Activated naive CD4-positive, alpha-beta T cell treated with anti-CD3 and anti-CD28 coated beads, Interleukin-2, amount 50 U/mL, for 24 hours (primary cell): ENCODE measurements around the gene CAPN2.
A peak's percentile ranks its signal among the peaks of the same experiment; 100 is the strongest.

Experiments used
- H3K27ac Mint-ChIP-seq: one replicate; pipeline ENCODE4 v1.8.0; 2021; ENCODE audit warnings: mild to moderate bottlenecking, mixed read lengths
- H3K27me3 Mint-ChIP-seq: one replicate; pipeline ENCODE4 v1.8.0; 2021; ENCODE audit warnings: mixed read lengths
- H3K36me3 Mint-ChIP-seq: one replicate; pipeline ENCODE4 v1.8.0; 2021; ENCODE audit warnings: mixed read lengths
- H3K4me1 Mint-ChIP-seq: one replicate; pipeline ENCODE4 v1.8.0; 2021; ENCODE audit warnings: mixed read lengths
- H3K4me3 Mint-ChIP-seq: one replicate; pipeline ENCODE4 v1.8.0; 2021; ENCODE audit warnings: mild to moderate bottlenecking, mixed read lengths
- H3K9me3 Mint-ChIP-seq: one replicate; pipeline ENCODE4 v1.8.0; 2021; ENCODE audit warnings: mixed read lengths

The CAPN2 gene

GRCh38 chr1:223695014-223695548, 17.3 kb upstream of the CAPN2 start:
- Mint-ChIP-seq H3K27ac (no peak overlapping the region), H3K4me3 (no peak overlapping the region), H3K36me3 (no peaks in the 10 kb centered on the region), H3K9me3 (no peaks in the 10 kb centered on the region), H3K4me1 (peaks cover 12% of the 10 kb centered on the region), H3K27me3 (no peaks in the 10 kb centered on the region)

GRCh38 chr1:223695941-223696340, 16.4 kb upstream of the CAPN2 start:
- Mint-ChIP-seq H3K9me3 (no peaks in the 10 kb centered on the region), H3K4me1 (peaks cover 18% of the 10 kb centered on the region), H3K27ac (no peak overlapping the region), H3K27me3 (no peaks in the 10 kb centered on the region), H3K36me3 (no peaks in the 10 kb centered on the region), H3K4me3 (no peak overlapping the region)

GRCh38 chr1:223700388-223700918, 11.9 kb upstream of the CAPN2 start:
- no peaks in the 10 kb centered on the region for H3K36me3 Mint-ChIP-seq
- H3K27me3 Mint-ChIP-seq, result no peaks in the 10 kb centered on the region
- no peaks in the 10 kb centered on the region for H3K9me3 Mint-ChIP-seq
- H3K27ac Mint-ChIP-seq, result peak overlapping the region; percentile 10
- H3K4me3 Mint-ChIP-seq, result no peak overlapping the region
- peaks cover 45% of the 10 kb centered on the region for H3K4me1 Mint-ChIP-seq

DNA sequence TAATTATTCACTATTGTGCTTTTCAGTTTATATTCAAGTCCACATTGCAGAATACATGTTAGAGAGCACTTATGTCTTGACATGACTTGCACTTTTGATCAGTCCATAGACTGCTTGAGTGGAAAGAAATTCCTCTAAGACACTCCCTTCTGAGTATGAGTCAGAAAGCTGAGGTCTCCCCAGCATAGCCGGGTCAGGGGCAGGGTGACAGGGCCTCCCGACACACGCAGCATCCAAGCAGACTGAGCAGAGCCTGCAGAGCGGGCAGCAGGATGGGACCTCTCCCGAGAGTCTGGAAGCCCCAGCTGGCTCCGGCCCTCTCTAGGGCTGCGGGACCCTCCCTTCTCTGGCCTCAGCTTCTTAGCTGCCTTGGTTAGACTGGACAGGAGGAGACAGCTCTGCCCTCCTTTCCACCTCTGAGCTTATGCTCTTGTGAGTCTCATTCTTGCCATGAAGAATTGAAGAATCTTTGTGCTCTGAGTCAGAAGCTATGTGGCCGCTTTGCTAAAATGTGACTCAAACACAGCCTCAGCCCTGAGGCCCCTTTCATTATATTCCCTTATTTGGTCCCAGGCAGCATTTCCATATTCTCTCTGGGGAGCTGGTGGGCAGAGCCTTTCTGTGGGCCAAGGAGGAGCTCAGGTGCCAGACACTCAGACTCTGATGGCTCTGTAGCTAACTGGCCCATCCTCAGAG, 11.2 kb upstream of the CAPN2 start:
- Mint-ChIP-seq H3K27ac (peak overlapping the region; percentile 82), H3K9me3 (no peaks in the 10 kb centered on the region), H3K4me3 (peak overlapping the region; percentile 59), H3K36me3 (no peaks in the 10 kb centered on the region), H3K4me1 (peaks cover 45% of the 10 kb centered on the region), H3K27me3 (no peaks in the 10 kb centered on the region)

DNA sequence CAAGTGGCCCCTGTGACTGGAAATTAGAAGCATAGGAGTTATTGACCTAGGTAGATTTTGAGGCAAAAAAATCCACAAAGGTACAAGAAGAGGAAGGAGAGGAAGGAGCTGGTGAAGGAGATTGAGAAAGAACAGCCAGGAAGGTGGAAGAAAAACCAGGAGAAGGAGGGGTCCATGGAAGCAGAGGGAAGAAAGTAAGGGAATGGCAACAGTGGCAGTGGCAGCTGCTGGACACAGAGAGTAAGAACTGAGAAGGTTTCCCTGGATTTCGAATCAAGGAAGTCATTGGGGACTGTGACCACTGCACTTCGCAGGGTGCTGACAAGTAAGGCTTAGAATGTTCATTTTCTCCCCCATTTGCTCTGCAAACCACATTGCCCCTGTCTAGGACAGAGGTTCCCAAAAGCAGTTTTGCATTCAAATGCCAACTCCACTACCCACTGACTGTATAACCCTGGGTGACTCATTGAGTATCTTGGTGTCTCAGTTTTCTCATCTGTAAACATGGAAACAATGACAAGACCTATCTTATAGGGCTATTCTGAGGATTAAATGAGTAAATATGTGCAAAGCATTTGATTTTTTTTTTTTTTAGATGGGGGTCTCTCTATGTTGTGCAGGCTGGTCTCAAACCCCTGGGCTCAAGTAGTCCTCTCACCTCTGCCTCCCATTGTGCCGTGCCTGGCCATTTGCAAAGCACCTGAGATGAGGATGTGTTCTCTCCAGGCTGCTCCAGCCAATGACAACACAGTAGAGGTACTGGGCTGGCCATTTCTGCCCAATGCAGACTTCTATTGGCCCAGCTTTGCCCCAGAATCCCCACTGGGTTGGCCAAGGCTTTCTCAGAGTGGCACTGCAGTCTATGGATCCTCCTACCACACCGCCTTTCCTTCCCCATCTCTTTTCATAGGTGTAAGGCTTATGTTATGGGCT, 9.3 kb upstream of the CAPN2 start:
- Mint-ChIP-seq H3K27ac (peak overlapping the region; percentile 53), H3K27me3 (no peaks in the 10 kb centered on the region), H3K36me3 (no peaks in the 10 kb centered on the region), H3K9me3 (no peaks in the 10 kb centered on the region), H3K4me3 (peak overlapping the region; percentile 24), H3K4me1 (peaks cover 48% of the 10 kb centered on the region)

DNA sequence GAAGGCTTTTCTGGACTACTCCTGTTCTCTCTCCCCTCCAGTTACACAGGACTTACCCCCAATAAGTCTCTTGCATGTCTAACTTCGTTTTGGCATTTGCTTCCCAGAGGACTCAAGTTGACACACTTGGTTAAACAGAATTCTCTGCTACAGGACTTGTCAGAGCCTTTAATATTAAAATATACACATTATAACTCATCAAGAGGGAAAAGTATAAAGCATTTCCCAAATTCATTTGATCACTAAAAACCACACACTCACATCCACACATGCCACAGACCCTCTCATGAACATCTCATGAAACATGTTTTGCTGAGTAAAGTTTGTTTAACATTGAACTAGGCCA, 8.7 kb upstream of the CAPN2 start:
- no peaks in the 10 kb centered on the region for H3K27me3 Mint-ChIP-seq
- no peak overlapping the region for H3K4me3 Mint-ChIP-seq
- H3K9me3 Mint-ChIP-seq, result no peaks in the 10 kb centered on the region
- no peak overlapping the region for H3K27ac Mint-ChIP-seq
- H3K4me1 Mint-ChIP-seq, result peaks cover 43% of the 10 kb centered on the region
- no peaks in the 10 kb centered on the region for H3K36me3 Mint-ChIP-seq

- Mint-ChIP-seq H3K36me3 (no peaks in the 10 kb centered on the region), H3K27ac (no peak overlapping the region), H3K4me1 (peaks cover 42% of the 10 kb centered on the region), H3K9me3 (no peaks in the 10 kb centered on the region), H3K4me3 (no peak overlapping the region), H3K27me3 (no peaks in the 10 kb centered on the region)
These were observed 7.1 kb upstream of the CAPN2 start for GRCh38 chr1:223704921-223705878.

- Mint-ChIP-seq H3K27me3 (no peaks in the 10 kb centered on the region), H3K4me3 (no peak overlapping the region), H3K4me1 (peaks cover 43% of the 10 kb centered on the region), H3K36me3 (no peaks in the 10 kb centered on the region), H3K9me3 (no peaks in the 10 kb centered on the region), H3K27ac (peak overlapping the region; percentile 19)
These were observed 6.0 kb upstream of the CAPN2 start for GRCh38 chr1:223706077-223706973.

- Mint-ChIP-seq H3K9me3 (no peaks in the 10 kb centered on the region), H3K27me3 (no peaks in the 10 kb centered on the region), H3K4me1 (peaks cover 44% of the 10 kb centered on the region), H3K27ac (peak overlapping the region; percentile 88), H3K4me3 (no peak overlapping the region), H3K36me3 (no peaks in the 10 kb centered on the region)
These were observed 4.9 kb upstream of the CAPN2 start for GRCh38 chr1:223707256-223708000.

- Mint-ChIP-seq H3K4me3 (no peak overlapping the region), H3K36me3 (no peaks in the 10 kb centered on the region), H3K4me1 (peaks cover 40% of the 10 kb centered on the region), H3K27me3 (no peaks in the 10 kb centered on the region), H3K9me3 (no peaks in the 10 kb centered on the region), H3K27ac (no peak overlapping the region)
These were observed 4.4 kb upstream of the CAPN2 start for GRCh38 chr1:223708001-223708359.

DNA sequence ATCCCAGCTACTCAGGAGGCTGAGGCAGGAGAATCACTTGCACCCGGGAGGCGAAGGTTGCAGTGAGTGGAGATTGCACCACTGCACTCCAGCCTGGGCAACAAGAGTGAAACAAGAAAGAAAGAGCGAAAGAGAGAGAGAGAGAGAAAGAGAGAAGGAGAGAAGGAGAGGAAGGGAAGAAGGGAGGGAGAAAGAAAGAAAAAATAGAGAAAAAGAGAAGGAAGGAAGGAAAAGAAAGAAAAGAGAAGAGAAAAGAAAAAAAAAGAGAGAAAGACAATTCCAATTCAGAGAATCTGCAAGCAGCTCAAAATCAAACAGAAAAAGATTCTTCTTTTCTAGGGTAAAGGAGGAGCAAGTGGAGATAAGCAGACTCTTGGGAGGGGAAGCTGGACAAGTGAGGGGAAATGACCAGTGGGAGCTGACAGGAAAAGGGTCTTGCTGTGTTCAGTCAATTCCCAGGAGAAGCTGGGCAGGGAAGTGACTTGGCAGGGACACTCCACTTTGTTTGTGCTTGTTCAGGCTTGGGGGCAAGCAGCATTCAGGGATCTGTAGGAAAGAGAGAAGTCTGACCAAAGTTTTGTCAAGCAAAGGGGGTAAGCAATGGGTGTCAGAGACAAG, 3.6 kb upstream of the CAPN2 start:
- peak overlapping the region; percentile 14 for H3K27ac Mint-ChIP-seq

GRCh38 chr1:223709598-223709997, 2.7 kb upstream of the CAPN2 start:
- Mint-ChIP-seq H3K4me1 (peaks cover 45% of the 10 kb centered on the region), H3K36me3 (no peaks in the 10 kb centered on the region), H3K27ac (no peak overlapping the region), H3K27me3 (no peaks in the 10 kb centered on the region), H3K9me3 (no peaks in the 10 kb centered on the region), H3K4me3 (no peak overlapping the region)

More for the DNA sequence above, 3.6 kb upstream of the CAPN2 start:
- Mint-ChIP-seq H3K27me3 (no peaks in the 10 kb centered on the region), H3K9me3 (no peaks in the 10 kb centered on the region), H3K4me3 (no peak overlapping the region), H3K4me1 (peaks cover 40% of the 10 kb centered on the region), H3K36me3 (no peaks in the 10 kb centered on the region)
